GM18907 (cell line): ENCODE measurements around the gene INPP5E.

Experiments
- ATAC-seq: cut with Tn5 transposase; IDR thresholded peaks from one replicate; pipeline ENCODE4 v1.9.1; 2021; ENCODE audit warnings: mild to moderate bottlenecking, moderate library complexity; ENCODE audit not compliant: unreplicated experiment

Gene INPP5E

DNA sequence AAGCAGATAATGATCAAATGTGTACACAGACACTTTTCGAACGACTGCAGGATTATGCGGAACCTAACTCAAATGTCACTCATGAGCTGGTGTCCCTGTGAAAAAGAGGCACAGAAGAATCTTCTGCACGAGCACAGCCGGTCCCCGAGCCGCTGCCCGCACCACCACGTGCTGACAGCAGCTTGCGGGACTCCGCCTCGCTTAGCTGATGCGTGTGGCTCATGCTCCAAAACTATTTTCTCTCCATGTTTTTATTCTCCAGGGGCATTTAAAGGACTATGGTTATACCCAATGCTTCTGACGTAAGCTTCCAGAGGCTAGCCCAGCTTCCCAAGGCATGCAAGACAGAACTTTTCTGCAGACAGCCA lies 33.7 kb upstream of the INPP5E start:
- no peak for ATAC-seq

GRCh38 chr9:136472640-136473353 lies 33.2 kb upstream of the INPP5E start:
- ATAC-seq: no peak

DNA sequence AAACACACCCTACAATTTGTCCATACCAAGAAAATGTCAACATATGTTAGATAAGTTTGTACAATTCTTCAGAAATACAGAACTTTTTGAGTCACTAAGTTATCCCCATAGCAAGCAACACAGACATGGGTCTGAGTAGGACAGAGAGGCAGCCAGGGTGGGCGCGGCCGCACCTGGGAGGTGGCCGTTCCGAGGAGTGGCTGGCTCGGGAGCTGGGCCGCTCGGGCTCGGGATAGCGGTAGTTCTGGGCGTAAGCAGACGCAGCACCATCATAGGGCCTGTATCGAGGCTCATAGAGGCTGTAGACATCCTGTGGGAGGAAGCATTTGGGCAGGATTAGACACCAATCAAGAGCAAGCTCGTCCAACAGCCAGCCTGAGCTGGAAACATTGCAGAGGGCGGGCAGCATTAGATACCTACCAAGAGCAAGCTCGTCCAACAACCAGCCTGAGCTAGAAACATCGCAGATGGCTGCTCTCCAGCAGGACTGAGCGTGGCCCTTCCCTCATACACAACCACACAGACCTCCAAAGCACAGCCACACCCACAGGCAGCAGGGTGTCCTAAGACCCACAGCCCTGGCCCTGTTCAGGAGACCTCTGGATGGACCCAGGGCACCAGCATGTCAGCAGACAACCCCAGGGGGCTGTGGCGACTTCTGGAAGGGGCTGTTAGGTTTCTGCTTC lies 32.3 kb upstream of the INPP5E start:
- no peak for ATAC-seq

- no peak for ATAC-seq
These were observed 31.3 kb upstream of the INPP5E start for GRCh38 chr9:136470792-136471469.

- ATAC-seq: no peak
These were observed 30.7 kb upstream of the INPP5E start for GRCh38 chr9:136470356-136470755.

DNA sequence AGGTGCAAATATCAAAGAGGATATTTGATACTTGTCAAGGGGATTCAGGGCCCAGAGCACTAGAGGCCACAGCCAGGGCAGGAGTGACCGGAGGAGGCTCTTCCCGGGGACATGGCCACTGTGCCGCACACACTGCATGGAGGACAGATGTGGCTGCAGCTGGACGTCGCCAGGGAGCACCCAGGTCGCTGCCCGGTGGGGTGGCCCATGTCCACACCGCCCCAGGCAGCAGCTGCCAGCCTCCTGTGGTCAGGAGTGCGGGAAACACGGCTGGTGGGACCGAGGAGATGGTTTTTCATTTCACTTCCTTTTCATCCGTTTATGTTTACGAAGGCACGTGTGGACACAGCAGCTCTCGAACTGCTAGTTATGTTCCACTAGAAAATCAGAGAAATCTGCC lies 28.1 kb upstream of the INPP5E start:
- ATAC-seq: no peak

- ATAC-seq: no peak
These were observed 26.5 kb upstream of the INPP5E start for GRCh38 chr9:136466155-136466541.

GRCh38 chr9:136465500-136466154 lies 26.0 kb upstream of the INPP5E start:
- no peak for ATAC-seq

DNA sequence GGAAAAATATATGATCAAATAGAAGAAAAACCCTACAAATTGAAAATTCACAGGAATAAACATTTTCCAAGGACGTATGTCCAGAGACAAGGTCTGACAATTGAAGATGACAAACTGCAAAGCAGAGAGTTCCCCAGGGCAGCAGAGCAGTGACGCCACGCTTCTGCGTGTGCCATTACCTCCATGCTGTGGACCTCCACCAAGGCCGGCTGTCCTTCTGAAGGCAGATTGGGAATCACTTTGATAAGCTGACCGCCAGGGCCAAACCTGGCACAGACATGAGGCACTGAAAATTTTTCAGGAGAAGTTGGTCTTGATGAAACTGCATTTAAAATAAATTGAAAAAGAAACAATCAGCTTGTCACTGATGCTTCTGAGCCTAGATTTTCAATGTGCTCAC lies 24.6 kb upstream of the INPP5E start:
- ATAC-seq: no peak

GRCh38 chr9:136463578-136463977 lies 23.9 kb upstream of the INPP5E start:
- ATAC-seq: no peak

DNA sequence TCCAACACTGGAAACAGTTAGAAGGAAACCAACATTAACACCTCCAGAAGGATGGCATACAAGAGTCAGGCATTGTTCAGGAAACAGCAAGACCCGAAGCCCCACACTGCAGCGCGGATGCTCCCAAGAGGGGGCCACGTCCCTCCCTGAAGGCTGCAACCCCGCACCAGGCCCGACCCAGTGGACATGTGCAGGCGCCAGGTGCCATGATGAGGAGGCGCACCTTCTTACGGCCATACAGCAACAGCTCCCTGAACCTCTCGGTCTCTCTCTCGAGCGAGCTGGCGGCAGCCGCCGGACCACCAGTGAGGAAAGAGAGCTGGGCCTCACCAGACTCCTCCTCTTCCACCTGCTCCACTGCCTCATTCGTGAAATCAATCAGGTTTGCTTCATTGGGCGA lies 23.0 kb upstream of the INPP5E start:
- no peak for ATAC-seq

- no peak for ATAC-seq
These were observed 21.2 kb upstream of the INPP5E start for GRCh38 chr9:136460772-136461325.

DNA sequence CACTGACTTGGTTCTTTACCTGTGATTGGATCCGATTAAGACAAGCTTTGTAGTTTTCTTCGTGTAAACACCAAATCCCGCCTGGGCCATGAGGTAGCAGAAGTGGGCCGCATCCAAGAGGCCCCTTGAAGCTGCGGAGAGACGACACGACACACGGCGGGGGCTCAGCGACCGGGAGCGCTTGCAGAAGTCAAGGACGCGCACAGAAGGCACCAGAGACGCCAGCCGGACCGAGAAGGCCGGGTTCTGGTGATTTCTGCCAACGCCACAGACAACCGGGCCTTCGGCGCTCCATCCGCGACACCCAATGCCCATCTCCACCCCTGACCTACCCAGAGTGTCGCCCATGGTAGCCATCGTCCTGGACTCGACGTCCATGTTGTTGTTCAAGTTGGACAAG lies 19.8 kb upstream of the INPP5E start:
- ATAC-seq: no peak

GRCh38 chr9:136457326-136457725 lies 17.7 kb upstream of the INPP5E start:
- ATAC-seq: no peak

GRCh38 chr9:136456258-136456657 lies 16.6 kb upstream of the INPP5E start:
- ATAC-seq: no peak

DNA sequence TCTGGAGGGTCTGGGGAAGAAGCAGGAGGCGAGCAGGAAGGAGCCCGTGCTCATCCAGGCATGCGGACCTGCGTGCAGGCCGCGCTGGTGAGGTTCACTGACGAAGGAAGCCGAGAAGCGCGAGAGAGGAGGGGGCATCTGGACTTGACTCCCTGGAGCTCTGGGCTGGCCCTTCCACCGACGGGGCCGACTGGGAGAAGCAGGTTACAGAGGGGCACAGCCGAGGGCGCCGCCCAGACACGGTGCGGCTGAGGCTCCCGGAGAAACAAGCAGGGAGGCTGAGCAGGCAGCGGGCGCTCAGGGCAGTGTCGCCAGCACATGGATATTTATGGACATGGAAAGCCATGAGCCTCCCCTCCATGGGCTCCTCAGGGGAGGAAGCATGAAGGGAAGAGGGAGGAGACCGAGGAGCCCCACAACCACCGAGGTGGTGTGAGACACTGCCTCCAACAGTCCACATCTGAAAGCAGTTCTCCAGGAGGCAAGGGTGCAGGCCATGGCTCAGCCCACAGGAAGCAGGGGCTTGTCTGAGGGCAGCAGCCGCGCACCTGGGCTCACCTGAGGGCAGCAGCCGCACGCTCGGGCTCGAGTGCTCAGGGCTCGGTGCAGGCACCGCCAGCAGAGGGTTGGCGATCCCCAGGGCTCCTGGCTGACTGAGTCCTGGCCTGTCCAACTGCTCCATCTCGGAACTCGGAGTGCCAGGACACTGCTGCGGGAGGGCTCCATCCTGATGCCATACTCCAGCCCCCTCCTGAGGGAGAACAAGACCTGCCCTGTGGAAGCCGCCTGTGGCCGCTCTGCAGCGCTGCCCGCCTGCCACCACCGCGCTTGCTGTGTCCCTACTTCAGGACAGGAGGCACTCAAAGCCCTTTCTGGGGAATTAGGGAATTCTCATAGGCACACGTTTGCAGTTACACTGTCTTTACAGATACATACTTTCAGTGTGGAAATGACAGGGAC lies 15.7 kb upstream of the INPP5E start:
- ATAC-seq: no peak

DNA sequence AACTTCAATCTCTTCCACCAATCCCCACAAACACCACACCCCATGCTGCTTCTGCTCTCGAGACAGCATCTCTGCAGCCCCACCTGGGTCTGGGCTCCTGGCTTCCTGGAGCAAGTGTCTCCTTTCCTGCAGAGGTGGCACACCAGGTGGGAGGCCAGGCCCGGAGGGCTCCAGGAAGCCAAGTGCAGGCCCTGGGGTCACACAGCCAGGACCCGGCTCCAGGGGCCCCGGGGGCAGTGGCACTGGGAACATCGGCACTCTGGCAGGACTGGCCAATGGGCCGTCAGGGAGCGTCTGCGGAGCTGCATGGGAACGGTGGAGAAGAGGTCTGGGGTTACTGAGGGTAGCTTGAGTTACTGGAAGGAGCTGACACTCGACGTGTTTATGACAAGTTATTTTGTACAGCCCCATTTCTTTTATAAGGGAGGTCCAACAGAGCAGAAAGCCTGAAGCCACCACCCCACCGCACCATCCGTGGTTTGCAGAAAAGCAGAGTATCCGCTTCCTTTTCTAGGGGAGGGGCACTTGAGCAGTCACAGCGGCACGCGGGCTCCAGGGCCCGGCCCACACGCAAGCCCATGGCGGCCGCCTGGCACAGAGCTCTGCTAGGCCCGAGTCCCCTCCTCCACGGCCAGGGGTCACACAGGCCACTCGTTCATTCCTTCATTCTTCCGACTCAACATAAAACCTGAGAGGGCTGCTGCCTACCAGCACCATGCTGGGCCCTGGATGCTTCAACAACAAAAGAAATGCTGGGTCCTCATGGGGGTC lies 14.6 kb upstream of the INPP5E start:
- no peak for ATAC-seq

GRCh38 chr9:136453326-136453725 lies 13.7 kb upstream of the INPP5E start:
- no peak for ATAC-seq

DNA sequence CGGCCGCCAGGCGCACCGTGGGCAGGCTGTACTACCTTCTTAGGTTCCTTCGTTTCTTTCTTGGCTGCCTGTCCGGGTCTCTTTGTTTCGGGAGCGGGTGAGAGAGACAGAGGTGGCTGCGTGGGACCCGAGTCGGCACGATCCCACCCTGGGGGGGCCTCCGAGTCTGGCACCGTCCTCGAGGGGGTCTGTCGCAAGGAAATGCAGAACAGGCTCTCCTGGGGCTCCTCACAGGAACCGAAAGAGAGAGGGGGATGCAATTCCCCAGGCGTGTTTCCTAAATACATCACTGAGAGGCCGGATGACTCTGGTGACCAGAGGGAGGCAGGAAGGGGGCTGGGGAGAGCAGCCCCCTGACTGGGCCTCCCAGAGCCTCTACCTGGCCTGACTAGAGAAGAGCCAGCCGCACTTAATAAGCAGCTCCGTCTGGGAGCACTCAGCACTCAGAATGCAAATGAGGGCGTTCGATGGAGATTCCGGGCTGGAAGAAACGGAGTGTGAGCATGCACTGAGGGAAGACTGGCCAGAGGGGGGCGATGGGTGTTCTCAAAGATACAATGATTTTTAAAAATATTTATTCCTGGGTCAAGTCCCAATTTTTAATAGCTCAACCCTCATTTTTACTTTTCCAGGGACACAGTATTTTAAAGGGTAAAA lies 11.7 kb upstream of the INPP5E start:
- no peak for ATAC-seq
